HCT116 (cell line): ENCODE measurements around the gene PGAM5. TPM values are rescaled to one million over a fixed set of nuclear protein-coding genes. Genes with fewer than 3 reads are reported as not detected.
A peak's percentile ranks its signal among the peaks of the same experiment; 100 is the strongest.

Experiments
- ATAC-seq: fragments of 200-7000 bp; cut with Tn5 transposase; 2 replicates; pipeline ENCODE4 v1.9.1; 2020; ENCODE audit warnings: mild to moderate bottlenecking, moderate library complexity
- BruUV-seq: library from RNA; stranded (reverse); fragments of 400-500 nt; replicated peaks from 2 replicates; lab custom pipeline; 2021; lab: Mats Ljungman, UMichigan
- CTCF ChIA-PET: fragments of 300-600 bp; sonication (Branson Sonifier 250); formaldehyde crosslinking; loops from one replicate; lab custom pipeline; 2021; ENCODE audit warnings: antibody characterized with exemption; lab: Charles Lee
- POLR2A ChIA-PET: fragments of 300-600, 350-600 bp; sonication (Branson Sonifier 250); formaldehyde crosslinking; loops from one replicate; lab custom pipeline; 2021; ENCODE audit warnings: antibody characterized with exemption; lab: Charles Lee
- RAD21 ChIA-PET, 2 experiments: fragments of 300-600 bp; sonication (Branson Sonifier 250); formaldehyde crosslinking; loops; one replicate each; lab custom pipeline; 2023; ENCODE audit warnings: low total read pairs in 2 of 2; ENCODE audit not compliant: uncharacterized antibody in 2 of 2, unreplicated experiment in 2 of 2, low non-redundant PET in 1 of 2; lab: Charles Lee
- DNase-seq: peaks from one replicate; pipeline ENCODE4 v3.0.0-alpha.2; 2010; ENCODE audit warnings: low read depth, low spot score
- H2AFZ ChIP-seq: fragments of 200-600 bp; shearing (Covaris generic), sonication (generic); 2 replicates; pipeline ENCODE4 v1.6.1; 2017; ENCODE audit warnings: low read depth, mixed run types, mixed read lengths, antibody characterized with exemption, low read length; ENCODE audit not compliant: poor library complexity, severe bottlenecking
- H3K27ac ChIP-seq: 2 replicates; pipeline ENCODE4 v1.5.1; 2012; ENCODE audit warnings: low read depth, low read length
- H3K27me3 ChIP-seq: fragments of 200-600 bp; sonication (generic); 2 replicates; pipeline ENCODE4 v1.6.1; 2016; ENCODE audit warnings: mixed run types, low read length, mixed read lengths; ENCODE audit not compliant: insufficient read depth
- H3K36me3 ChIP-seq, 2 experiments: fragments of 200-500 bp in 1 of 2; fragments of 200-600 bp in 1 of 2; sonication (Bioruptor generic) in 1 of 2; sonication (generic) in 1 of 2; 2 replicates each; pipeline versions ENCODE4 v1.5.1 to v1.6.1; 2014 to 2016; ENCODE audit warnings: low read length in 2 of 2, inconsistent platforms in 1 of 2, mixed read lengths in 1 of 2, mixed run types in 1 of 2; ENCODE audit not compliant: insufficient read depth in 2 of 2, control insufficient read depth in 1 of 2
- H3K4me1 ChIP-seq, 2 experiments: fragments of 200-600 bp in 1 of 2; sonication (generic) in 1 of 2; 2 replicates each; pipeline versions ENCODE4 v1.5.1 to v1.6.1; 2012 to 2017; ENCODE audit warnings: low read length in 2 of 2, inconsistent platforms in 1 of 2, mild to moderate bottlenecking in 1 of 2, mixed read lengths in 1 of 2, mixed run types in 1 of 2, moderate library complexity in 1 of 2; ENCODE audit not compliant: insufficient read depth in 2 of 2, control insufficient read depth in 1 of 2
- H3K4me2 ChIP-seq: fragments of 200-600 bp; sonication (generic); 2 replicates; pipeline ENCODE4 v1.6.1; 2017; ENCODE audit warnings: mixed run types, low read length, mixed read lengths
- H3K4me3 ChIP-seq, 2 experiments: fragments of 200-600 bp in 1 of 2; sonication (generic) in 1 of 2; replicated peaks in 1 of 2; 2 replicates each; pipeline ENCODE4 v1.5.1; 2011 to 2016; ENCODE audit warnings: low read length in 2 of 2, control low read depth in 1 of 2, low read depth in 1 of 2, mild to moderate bottlenecking in 1 of 2, mixed read lengths in 1 of 2, mixed run types in 1 of 2
- H3K79me2 ChIP-seq: fragments of 200-600 bp; sonication (generic); 2 replicates; pipeline ENCODE4 v1.6.1; 2017; ENCODE audit warnings: mild to moderate bottlenecking, mixed run types, low read length, moderate library complexity, mixed read lengths; ENCODE audit not compliant: insufficient read depth
- H3K9ac ChIP-seq: fragments of 200-600 bp; sonication (generic); 2 replicates; pipeline ENCODE4 v1.6.1; 2016; ENCODE audit warnings: low read length, mixed read lengths
- H3K9me2 ChIP-seq: fragments of 200-600 bp; sonication (generic), shearing (Covaris generic); 2 replicates; pipeline ENCODE4 v1.6.1; 2017; ENCODE audit warnings: mixed run types, mild to moderate bottlenecking, moderate library complexity; ENCODE audit not compliant: insufficient read depth
- H3K9me3 ChIP-seq, 2 experiments: fragments of 200-500 bp in 1 of 2; fragments of 200-600 bp in 1 of 2; sonication (Bioruptor generic) in 1 of 2; sonication (generic) in 1 of 2; 2 replicates each; pipeline ENCODE4 v1.6.1; 2014 to 2017; ENCODE audit warnings: low read length in 2 of 2, mixed read lengths in 2 of 2, inconsistent platforms in 1 of 2, low read depth in 1 of 2, mild to moderate bottlenecking in 1 of 2, mixed run types in 1 of 2, moderate library complexity in 1 of 2; ENCODE audit not compliant: control insufficient read depth in 1 of 2, insufficient read depth in 1 of 2
- H4K20me1 ChIP-seq: fragments of 200-600 bp; sonication (generic), shearing (Covaris generic); 2 replicates; pipeline ENCODE4 v1.6.1; 2017; ENCODE audit warnings: mixed run types, mild to moderate bottlenecking, moderate library complexity; ENCODE audit not compliant: insufficient read depth
- ELF1 ChIP-seq: IDR thresholded peaks from 2 replicates; pipeline ENCODE4 v1.6.1; 2012; ENCODE audit warnings: low read depth, borderline replicate concordance
- JUND ChIP-seq: IDR thresholded peaks from 2 replicates; pipeline ENCODE4 v1.6.1; 2012
- SIN3A ChIP-seq: IDR thresholded peaks from 2 replicates; pipeline ENCODE4 v1.6.1; 2012; ENCODE audit warnings: low read depth
- TCF7L2 ChIP-seq: IDR thresholded peaks from 2 replicates; pipeline ENCODE4 v1.7.0; 2011; ENCODE audit warnings: borderline replicate concordance, inconsistent platforms; ENCODE audit not compliant: insufficient read depth, insufficient read length; ENCODE audit errors: extremely low read depth
- ZFX ChIP-seq: fragments of 450-650 bp; IDR thresholded peaks from 2 replicates; pipeline ENCODE4 v1.6.1; 2017
- ZNF274 ChIP-seq: fragments of 200-500 bp; sonication (Bioruptor generic); IDR thresholded peaks from 2 replicates; pipeline ENCODE4 v1.6.1; 2014; ENCODE audit warnings: mild to moderate bottlenecking, low read depth, low read length, inconsistent platforms
- intact Hi-C: fragments of 100-400 bp; cut with micrococcal nuclease; formaldehyde crosslinking; loops from 2 replicates; pipeline ENCODE4 v1.10.0; 2022
- total RNA-seq: library from RNA; stranded (reverse); gene quantifications from one replicate; pipeline ENCODE4 v1.2.1, GENCODE V29; 2021; ENCODE audit not compliant: unreplicated experiment
- TF ChIP-seq, protein P1 (sequence below): IDR thresholded peaks from 2 replicates; pipeline ENCODE4 v1.6.1; 2012; ENCODE audit warnings: low read depth
- TF ChIP-seq, protein P2 (sequence below): IDR thresholded peaks from 2 replicates; pipeline ENCODE4 v1.6.1; 2012
- TF ChIP-seq, protein P3 (sequence below), 3 experiments: fragments of 200-600 bp in 1 of 3; sonication (generic) in 1 of 3; IDR thresholded peaks in 2 of 3; conservative IDR thresholded peaks in 1 of 3; 2 replicates each; pipeline ENCODE4 v1.5.1; 2012 to 2017; ENCODE audit warnings: low read depth in 2 of 3, low read length in 2 of 3, antibody characterized with exemption in 1 of 3, borderline replicate concordance in 1 of 3, control low read depth in 1 of 3, mild to moderate bottlenecking in 1 of 3, mixed read lengths in 1 of 3, mixed run types in 1 of 3, moderate library complexity in 1 of 3; ENCODE audit not compliant: insufficient read depth in 1 of 3

The PGAM5 gene
- total RNA-seq, 1 experiment from 2014 or later: 98.3 TPM

DNA sequence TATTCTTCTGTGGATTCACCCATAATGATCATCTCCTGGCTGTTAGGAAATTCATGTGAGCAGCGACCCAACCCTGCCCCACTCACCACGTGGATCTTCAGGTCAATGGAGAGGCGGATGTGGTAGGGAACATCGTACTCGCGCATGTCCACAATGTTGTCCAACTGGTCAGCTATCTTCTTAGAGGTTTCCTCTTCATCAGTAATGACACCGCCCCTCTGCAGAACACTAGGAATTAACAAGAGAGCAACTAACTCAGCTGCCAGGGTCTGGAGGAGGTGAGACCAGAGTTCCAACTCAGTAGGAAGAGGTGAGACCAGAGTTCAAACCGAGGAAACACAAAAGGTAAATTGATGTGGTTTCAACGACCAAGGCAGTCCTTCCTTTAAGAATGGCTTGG lies 33.1 kb upstream of the PGAM5 start:
- Histone ChIP-seq H3K4me3 (no peak overlapping the region), H3K36me3 (peaks cover 43 to 66% of the 10 kb centered on the region in 2 experiments), H3K27ac (no peak overlapping the region), H4K20me1 (peaks cover 4% of the 10 kb centered on the region; the same call in 1 of the 2 replicates), H3K27me3 (no peaks in the 10 kb centered on the region), H3K79me2 (peaks cover 70% of the 10 kb centered on the region), H3K4me2 (no peak overlapping the region), H3K9me3 (no peaks in the 10 kb centered on the region), H2AFZ (no peak overlapping the region), H3K4me1 (no peaks in the 10 kb centered on the region), H3K9ac (no peak overlapping the region), H3K9me2 (no peaks in the 10 kb centered on the region)
- DNase-seq (no peak), ATAC-seq (no peak)
- POLR2A ChIA-PET: no interaction called here
- RAD21 ChIA-PET: no interaction called here
- TF ChIP-seq, protein P1, sequence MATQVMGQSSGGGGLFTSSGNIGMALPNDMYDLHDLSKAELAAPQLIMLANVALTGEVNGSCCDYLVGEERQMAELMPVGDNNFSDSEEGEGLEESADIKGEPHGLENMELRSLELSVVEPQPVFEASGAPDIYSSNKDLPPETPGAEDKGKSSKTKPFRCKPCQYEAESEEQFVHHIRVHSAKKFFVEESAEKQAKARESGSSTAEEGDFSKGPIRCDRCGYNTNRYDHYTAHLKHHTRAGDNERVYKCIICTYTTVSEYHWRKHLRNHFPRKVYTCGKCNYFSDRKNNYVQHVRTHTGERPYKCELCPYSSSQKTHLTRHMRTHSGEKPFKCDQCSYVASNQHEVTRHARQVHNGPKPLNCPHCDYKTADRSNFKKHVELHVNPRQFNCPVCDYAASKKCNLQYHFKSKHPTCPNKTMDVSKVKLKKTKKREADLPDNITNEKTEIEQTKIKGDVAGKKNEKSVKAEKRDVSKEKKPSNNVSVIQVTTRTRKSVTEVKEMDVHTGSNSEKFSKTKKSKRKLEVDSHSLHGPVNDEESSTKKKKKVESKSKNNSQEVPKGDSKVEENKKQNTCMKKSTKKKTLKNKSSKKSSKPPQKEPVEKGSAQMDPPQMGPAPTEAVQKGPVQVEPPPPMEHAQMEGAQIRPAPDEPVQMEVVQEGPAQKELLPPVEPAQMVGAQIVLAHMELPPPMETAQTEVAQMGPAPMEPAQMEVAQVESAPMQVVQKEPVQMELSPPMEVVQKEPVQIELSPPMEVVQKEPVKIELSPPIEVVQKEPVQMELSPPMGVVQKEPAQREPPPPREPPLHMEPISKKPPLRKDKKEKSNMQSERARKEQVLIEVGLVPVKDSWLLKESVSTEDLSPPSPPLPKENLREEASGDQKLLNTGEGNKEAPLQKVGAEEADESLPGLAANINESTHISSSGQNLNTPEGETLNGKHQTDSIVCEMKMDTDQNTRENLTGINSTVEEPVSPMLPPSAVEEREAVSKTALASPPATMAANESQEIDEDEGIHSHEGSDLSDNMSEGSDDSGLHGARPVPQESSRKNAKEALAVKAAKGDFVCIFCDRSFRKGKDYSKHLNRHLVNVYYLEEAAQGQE: no peak
- TF ChIP-seq SIN3A (no peak), JUND (no peak), ELF1 (no peak)
- TF ChIP-seq, protein P2, sequence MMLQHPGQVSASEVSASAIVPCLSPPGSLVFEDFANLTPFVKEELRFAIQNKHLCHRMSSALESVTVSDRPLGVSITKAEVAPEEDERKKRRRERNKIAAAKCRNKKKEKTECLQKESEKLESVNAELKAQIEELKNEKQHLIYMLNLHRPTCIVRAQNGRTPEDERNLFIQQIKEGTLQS: no peak
- CTCF ChIA-PET: no interaction called here
- intact Hi-C loops: no loop called here
- no TSS peak for BruUV-seq

DNA sequence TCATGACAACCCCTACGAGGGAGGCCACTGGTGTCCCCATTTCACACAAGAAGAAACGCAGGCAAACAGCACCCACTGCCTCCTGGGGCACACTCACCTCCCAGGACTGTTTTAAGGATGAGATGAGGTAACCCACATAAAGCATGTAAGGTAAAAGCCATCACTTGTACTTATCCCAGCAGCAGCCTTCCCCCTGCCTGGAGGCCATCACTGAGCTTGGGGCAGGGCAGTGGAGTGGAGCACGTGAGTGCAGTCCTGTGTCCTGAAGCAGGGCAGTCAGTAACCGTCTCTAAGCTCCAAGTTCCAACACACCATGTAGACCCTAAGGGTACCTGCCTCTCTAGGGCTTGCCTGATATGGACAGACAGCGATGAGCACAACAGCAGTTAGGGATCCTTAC lies 25.2 kb upstream of the PGAM5 start:
- Histone ChIP-seq H4K20me1 (peaks cover 8% of the 10 kb centered on the region; the same call in 1 of the 2 replicates), H3K27ac (no peak overlapping the region), H3K4me2 (peak overlapping the region; percentile 87), H3K9ac (peak overlapping the region; percentile 90; the same call in 1 of the 2 replicates), H3K4me1 (peaks cover 8 to 19% of the 10 kb centered on the region in 2 experiments), H3K27me3 (no peaks in the 10 kb centered on the region), H2AFZ (no peak overlapping the region), H3K36me3 (peaks cover 0 to 10% of the 10 kb centered on the region in 2 experiments; a peak in 1 of 4 replicates), H3K9me3 (no peaks in the 10 kb centered on the region), H3K9me2 (no peaks in the 10 kb centered on the region), H3K79me2 (peaks cover 73% of the 10 kb centered on the region), H3K4me3 (peak overlapping the region; percentile 66 to 72)
- ChIA-PET POLR2A (no interaction called here), CTCF (no interaction called here), RAD21 (no interaction called here)
- ATAC-seq (no peak), DNase-seq (no peak)
- intact Hi-C loops: loop anchor here (5.0 kb wide), 1 partner anchor 237 kb away; no protein-coding TSS in a partner anchor
- BruUV-seq: TSS peak; percentile 88
- TF ChIP-seq ZNF274 (no peak), ELF1 (no peak), ZFX (no peak), SIN3A (no peak), TCF7L2 (no peak)
- TF ChIP-seq, protein P3, sequence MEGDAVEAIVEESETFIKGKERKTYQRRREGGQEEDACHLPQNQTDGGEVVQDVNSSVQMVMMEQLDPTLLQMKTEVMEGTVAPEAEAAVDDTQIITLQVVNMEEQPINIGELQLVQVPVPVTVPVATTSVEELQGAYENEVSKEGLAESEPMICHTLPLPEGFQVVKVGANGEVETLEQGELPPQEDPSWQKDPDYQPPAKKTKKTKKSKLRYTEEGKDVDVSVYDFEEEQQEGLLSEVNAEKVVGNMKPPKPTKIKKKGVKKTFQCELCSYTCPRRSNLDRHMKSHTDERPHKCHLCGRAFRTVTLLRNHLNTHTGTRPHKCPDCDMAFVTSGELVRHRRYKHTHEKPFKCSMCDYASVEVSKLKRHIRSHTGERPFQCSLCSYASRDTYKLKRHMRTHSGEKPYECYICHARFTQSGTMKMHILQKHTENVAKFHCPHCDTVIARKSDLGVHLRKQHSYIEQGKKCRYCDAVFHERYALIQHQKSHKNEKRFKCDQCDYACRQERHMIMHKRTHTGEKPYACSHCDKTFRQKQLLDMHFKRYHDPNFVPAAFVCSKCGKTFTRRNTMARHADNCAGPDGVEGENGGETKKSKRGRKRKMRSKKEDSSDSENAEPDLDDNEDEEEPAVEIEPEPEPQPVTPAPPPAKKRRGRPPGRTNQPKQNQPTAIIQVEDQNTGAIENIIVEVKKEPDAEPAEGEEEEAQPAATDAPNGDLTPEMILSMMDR (IDR thresholded peaks at IDR 0.05 in 2 of 3, conservative IDR thresholded peaks at IDR 0.05 in 1 of 3; ENCODE audit: borderline replicate concordance in 1 of 3, insufficient read depth in 1 of 3, low read depth in 2 of 3, low read length in 2 of 3): no peak
